ENCODE measurements around the gene DOHH. TPM values are rescaled to one million over a fixed set of nuclear protein-coding genes. Genes with fewer than 3 reads are reported as not detected.

DOHH gene
- total RNA-seq, 4 donors from 2014 or later, result 16.5 to 30.7 (median 20.3) TPM

DNA sequence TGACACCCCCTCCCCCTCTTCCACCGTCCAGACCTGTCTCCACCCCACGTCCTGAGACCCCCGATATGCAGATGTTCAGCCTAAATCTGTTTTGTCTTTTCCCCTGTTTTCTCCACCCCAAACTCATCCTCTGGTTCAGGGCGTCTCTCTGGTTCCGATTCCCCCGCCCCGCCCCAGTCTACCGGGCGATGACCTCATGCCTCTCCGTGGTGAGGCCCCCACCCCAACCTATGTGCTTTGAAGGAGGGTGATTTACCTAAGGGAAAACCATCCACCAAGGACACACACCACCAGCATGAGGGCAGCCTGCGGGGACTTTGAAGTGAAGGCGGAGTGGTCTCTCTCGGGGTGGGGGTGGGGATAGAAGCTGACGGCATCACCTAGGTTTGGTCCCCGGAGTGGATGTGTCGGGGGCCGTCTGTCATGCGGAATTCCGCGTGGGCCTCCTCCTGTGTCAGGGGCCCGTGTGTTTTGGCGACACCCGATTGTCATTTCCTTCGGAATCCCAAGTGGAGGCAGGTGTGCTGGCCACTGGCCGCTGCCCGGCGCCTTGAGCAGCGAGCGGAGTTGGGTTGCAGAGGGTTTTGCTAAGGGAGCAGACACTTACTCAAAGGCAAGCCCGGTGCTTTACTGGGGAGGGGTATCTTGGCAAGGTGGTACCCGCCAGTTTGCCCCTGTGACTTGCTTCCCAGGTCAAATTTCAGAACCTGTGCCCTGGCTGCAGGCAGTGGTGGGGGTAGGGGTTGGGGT, 7.1 kb upstream of the DOHH start:
- H3K4me3 ChIP-seq, result peak overlapping the region; percentile 65 to 94
- ATAC-seq, result no peak
- H3K36me3 ChIP-seq, result peaks cover 0 to 34% of the 10 kb centered on the region in 2 donors
- no peaks in the 10 kb centered on the region for H3K27me3 ChIP-seq
- peak overlapping the region in 3 of 4 donors; percentile 84 to 94 (median 85) for H3K27ac ChIP-seq
- peaks cover 0 to 62% (median 14%) of the 10 kb centered on the region in 3 donors for H3K4me1 ChIP-seq
- no peaks in the 10 kb centered on the region for H3K9me3 ChIP-seq
- WGBS, 2 donors (ENCODE audit: low coverage in 1 of 2), result 20 to 23% methylated on average over 4 to 5 of the region's 31 CpGs
- TF ChIP-seq CTCF (IDR thresholded peaks at IDR 0.05) (no peak), EP300 (IDR thresholded peaks at IDR 0.05) (no peak), POLR2AphosphoS5 (IDR thresholded peaks at IDR 0.05) (no peak), POLR2A (IDR thresholded peaks at IDR 0.05) (no peak)

- no peaks in the 10 kb centered on the region for H3K27me3 ChIP-seq
- ATAC-seq, result peak; percentile 0
- peaks cover 0 to 53% (median 14%) of the 10 kb centered on the region in 3 donors for H3K4me1 ChIP-seq
- H3K36me3 ChIP-seq, result peaks cover 0 to 28% of the 10 kb centered on the region in 2 donors
- no CpG with 5 or more reads among the region's 69 CpGs for WGBS, 2 donors (ENCODE audit: low coverage in 1 of 2)
- peak overlapping the region; percentile 73 to 94 (median 84) for H3K27ac ChIP-seq
- H3K4me3 ChIP-seq, result peak overlapping the region; percentile 65 to 94
- TF ChIP-seq POLR2A (IDR thresholded peaks at IDR 0.05) (no peak), CTCF (IDR thresholded peaks at IDR 0.05) (no peak)
- no peaks in the 10 kb centered on the region for H3K9me3 ChIP-seq
Observed at GRCh38 chr19:3506384-3507340, 6.2 kb upstream of the DOHH start.

DNA sequence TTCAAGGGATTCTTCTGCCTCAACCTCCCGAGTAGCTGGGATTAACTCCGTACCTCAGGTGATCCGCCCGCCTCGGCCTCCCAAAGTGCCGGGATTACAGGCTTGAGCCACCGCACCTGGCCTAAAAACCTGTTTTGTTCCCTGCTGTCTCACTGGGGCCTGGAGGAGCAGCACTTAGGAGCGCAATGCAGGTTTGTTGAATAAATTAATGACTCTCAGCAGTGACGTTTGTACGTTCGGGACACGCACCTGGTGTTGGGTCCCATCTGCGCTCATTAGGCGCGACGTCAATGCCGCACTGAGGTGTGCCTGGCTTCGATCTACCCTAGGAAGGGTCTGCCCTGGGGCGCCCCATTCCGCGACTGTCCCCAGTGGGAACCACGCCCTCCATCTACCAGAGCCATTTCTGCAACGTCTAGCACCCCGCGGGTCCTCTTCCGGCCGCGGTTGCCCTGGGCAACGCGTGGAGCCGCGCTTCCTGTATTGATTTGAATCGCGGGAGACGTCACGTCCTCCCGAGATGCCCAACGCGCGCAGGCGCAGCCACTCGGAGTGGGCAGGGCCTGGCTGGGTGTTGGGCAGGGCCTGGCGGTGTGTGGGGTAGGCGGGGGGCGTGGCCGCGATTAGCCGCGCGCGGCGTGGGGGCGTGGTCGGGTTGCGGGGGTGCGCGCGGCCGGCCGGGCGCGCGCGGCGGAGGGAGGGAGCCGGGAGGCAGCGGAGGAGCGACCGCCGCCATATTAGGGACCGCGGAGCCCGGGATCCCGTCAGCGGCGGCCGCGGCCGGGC, 5.3 kb upstream of the DOHH start, which contains the start of gene FZR1:
Gene FZR1 (plus strand): TSS at position 714 of the 786 bp plus-strand sequence. CDS start 16,679 bp downstream, outside the sequence.
- peak; percentile 98 for ATAC-seq
- H3K36me3 ChIP-seq, result peaks cover 0 to 22% of the 10 kb centered on the region in 2 donors
- peak within 1 kb of the TSS; percentile 65 to 94 for H3K4me3 ChIP-seq
- no peaks in the 10 kb centered on the region for H3K27me3 ChIP-seq
- H3K27ac ChIP-seq, result peak within 1 kb of the TSS; percentile 73 to 94 (median 84)
- TF ChIP-seq POLR2AphosphoS5 (IDR thresholded peaks at IDR 0.05), result no peak
- peak; percentile 66 to 77 for TF ChIP-seq POLR2A (IDR thresholded peaks at IDR 0.05)
- TF ChIP-seq CTCF (IDR thresholded peaks at IDR 0.05), result no peak
- no peaks in the 10 kb centered on the region for H3K9me3 ChIP-seq
- 2% methylated on average over 10 of the region's 79 CpGs; no CpG with 5 or more reads in 1 of the 2 donors for WGBS, 2 donors (ENCODE audit: low coverage in 1 of 2)
- peaks cover 0 to 51% (median 14%) of the 10 kb centered on the region in 3 donors for H3K4me1 ChIP-seq

DNA sequence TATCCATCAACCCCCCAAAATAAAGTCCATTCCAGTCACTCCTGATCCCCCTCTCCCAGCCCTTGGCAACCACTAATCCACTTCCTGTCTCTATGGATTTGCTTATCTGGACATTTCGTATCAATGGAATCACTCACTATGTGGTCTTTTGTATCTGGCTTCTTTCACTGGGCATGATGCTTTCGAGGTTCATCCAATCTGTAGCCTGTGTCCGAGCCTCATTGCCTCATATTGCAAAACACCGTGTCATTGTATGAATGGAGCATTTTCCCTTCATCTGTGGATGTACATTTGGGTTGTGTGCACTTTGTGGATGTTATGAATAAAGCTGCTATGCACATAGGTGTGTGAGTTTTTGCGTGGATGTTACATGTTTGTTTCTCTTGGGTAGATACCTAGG, 4.3 kb upstream of the DOHH start:
- peaks cover 0 to 51% (median 15%) of the 10 kb centered on the region in 3 donors for H3K4me1 ChIP-seq

More for the DNA sequence above, 4.3 kb upstream of the DOHH start:
- Histone ChIP-seq H3K9me3 (no peaks in the 10 kb centered on the region), H3K27ac (no peak overlapping the region), H3K27me3 (no peaks in the 10 kb centered on the region), H3K4me3 (no peak overlapping the region), H3K36me3 (peaks cover 0 to 11% of the 10 kb centered on the region in 2 donors)
- WGBS, 2 donors (ENCODE audit: low coverage in 1 of 2), result 67 to 80% methylated on average over 2 to 5 of the region's 5 CpGs
- TF ChIP-seq POLR2A (IDR thresholded peaks at IDR 0.05), result no peak
- ATAC-seq, result no peak

Data from gastroesophageal sphincter (tissue), 4 donors.